GM19351 (cell line): ENCODE results near the gene HS6ST1.

Experiments
- ATAC-seq: cut with Tn5 transposase; IDR thresholded peaks from one replicate; pipeline ENCODE4 v1.9.1; 2021; ENCODE audit warnings: mild to moderate bottlenecking, moderate library complexity; ENCODE audit not compliant: unreplicated experiment

The HS6ST1 gene, protein sequence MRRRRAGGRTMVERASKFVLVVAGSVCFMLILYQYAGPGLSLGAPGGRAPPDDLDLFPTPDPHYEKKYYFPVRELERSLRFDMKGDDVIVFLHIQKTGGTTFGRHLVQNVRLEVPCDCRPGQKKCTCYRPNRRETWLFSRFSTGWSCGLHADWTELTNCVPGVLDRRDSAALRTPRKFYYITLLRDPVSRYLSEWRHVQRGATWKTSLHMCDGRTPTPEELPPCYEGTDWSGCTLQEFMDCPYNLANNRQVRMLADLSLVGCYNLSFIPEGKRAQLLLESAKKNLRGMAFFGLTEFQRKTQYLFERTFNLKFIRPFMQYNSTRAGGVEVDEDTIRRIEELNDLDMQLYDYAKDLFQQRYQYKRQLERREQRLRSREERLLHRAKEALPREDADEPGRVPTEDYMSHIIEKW

GRCh38 chr2:128318776-128319464 lies at the start of gene HS6ST1:
Gene HS6ST1, minus strand, starts transcription at chr2:128318868. Its CDS starts 305 bp downstream, at chr2:128318563.
- ATAC-seq, result peak; percentile 64

DNA sequence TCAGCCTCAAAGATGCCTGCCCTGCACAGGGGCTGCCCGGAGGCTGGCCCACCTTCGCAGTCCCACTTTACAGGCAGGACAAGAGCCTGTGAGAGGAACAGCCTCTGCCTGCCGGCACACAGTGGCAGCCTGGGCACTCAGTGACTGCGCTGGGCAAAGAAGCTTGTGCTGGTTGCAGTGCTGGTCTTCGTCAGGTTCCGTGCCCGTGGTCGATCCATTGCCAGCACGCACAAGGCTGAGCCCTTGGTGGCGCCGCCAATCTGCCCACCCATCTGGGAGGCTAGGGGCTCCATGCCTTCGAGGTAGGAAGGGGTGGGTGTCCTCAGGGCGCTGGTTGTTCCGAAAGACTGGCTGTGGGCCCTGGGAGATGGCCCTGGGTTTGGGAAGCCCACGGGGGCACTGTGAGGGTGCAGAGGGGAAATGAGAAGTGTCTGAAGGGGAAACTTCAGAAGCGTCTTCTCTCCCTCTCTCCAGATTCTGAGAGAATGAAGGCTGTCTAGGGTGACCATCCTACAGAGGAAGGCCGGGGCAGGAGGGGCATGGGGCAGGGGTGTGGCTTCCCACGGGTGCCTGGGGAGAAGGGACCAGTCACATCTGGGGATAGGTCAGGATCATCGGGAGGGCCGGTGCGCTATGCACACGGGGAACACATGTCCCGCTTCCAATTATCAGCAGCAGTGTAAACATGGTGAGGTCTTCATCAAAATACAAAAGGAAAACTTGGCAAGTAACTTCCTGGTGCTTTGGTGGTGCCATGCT lies 49.1 kb upstream of the HS6ST1 start:
- ATAC-seq, result no peak

GRCh38 chr2:128366713-128367511 lies 48.2 kb upstream of the HS6ST1 start:
- ATAC-seq, result no peak

- no peak for ATAC-seq
These were observed 46.7 kb upstream of the HS6ST1 start for GRCh38 chr2:128365217-128365905.

DNA sequence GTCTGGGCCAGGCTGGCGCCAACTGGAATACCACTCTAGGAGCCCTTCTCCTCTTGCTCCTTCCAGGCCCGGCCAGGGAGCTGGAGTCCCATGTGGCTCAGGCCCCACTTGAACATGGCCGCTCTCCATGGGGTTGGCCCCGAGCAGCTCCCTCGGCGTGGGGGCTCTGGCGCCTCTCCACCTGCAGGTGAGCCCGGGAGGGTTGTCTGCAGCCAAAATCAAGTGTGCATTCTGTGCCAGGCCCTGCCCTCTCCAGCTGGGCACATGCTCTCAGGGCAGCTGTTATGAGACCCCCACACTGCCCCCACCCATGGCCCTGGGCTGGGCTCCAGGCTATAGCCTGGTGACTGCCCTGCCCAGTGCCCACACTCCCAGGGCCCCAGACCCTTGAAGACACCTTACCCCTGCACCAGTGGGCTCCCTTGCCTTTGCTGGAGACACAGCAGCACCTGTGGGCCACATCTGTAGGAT lies 45.8 kb upstream of the HS6ST1 start:
- no peak for ATAC-seq

- no peak for ATAC-seq
These were observed 45.3 kb upstream of the HS6ST1 start for GRCh38 chr2:128363934-128364361.

- ATAC-seq, result no peak
These were observed 44.2 kb upstream of the HS6ST1 start for GRCh38 chr2:128362889-128363228.

- no peak for ATAC-seq
These were observed 43.7 kb upstream of the HS6ST1 start for GRCh38 chr2:128362176-128362888.

DNA sequence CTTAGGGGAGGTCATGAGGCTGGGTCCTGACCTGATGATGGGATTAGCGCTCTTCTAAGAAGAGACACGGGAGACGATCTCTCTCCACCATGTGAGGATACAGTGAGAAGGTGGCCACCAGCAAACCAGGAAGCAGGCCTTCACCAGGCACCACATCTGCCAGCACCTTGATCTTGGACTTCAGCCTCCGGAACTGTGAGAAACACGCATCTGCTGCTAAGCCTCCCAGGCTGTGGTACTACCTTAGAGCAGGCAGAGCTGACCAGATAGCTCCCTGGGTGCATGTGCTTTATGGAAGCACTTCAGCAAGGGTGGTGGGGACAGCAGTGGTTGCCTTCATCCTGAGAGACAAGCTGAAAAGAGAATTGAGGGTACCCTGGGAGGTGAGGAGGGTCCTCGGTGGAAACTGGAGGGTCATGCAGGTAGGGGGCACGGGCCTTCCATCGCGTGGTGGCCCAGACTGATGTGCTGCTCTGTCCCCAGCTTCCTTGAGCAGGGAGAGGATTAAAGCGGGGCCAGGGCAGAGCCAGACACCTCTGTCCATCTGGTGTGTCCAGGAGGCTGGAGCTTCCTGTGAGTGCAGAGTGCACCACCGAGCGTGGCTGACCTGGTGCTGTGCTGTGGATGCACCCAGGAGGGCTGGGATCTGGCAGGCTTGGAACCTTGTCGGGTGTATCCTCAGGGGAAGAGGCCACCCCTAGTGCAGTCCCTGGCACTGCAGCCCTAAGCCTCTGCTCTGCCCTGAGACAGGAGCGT lies 42.9 kb upstream of the HS6ST1 start:
- no peak for ATAC-seq

DNA sequence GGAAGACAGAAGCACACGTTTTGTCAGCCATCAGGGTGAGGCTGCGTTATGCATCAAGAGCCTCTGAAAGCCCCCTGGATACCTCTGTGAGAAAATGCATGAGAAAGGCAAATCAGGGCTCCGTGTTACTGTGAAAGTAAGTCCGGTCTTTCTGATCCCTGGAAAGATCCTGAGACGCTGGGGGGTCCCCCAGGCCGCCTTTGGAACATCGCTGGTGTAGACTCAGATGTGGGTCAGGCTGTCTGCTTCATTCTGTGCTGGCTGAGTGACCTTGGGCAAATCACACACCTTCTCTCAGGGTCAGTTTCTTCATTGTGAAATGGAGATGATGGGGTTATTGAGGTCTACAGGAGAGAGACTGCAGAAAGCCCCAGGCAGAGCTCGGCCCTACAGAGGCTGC lies 42.0 kb upstream of the HS6ST1 start:
- ATAC-seq, result no peak

GRCh38 chr2:128359841-128360240 lies 41.2 kb upstream of the HS6ST1 start:
- ATAC-seq, result no peak

GRCh38 chr2:128358941-128359731 lies 40.5 kb upstream of the HS6ST1 start:
- no peak for ATAC-seq

- no peak for ATAC-seq
These were observed 39.1 kb upstream of the HS6ST1 start for GRCh38 chr2:128357506-128358370.

GRCh38 chr2:128356127-128356526 lies 37.5 kb upstream of the HS6ST1 start:
- no peak for ATAC-seq

DNA sequence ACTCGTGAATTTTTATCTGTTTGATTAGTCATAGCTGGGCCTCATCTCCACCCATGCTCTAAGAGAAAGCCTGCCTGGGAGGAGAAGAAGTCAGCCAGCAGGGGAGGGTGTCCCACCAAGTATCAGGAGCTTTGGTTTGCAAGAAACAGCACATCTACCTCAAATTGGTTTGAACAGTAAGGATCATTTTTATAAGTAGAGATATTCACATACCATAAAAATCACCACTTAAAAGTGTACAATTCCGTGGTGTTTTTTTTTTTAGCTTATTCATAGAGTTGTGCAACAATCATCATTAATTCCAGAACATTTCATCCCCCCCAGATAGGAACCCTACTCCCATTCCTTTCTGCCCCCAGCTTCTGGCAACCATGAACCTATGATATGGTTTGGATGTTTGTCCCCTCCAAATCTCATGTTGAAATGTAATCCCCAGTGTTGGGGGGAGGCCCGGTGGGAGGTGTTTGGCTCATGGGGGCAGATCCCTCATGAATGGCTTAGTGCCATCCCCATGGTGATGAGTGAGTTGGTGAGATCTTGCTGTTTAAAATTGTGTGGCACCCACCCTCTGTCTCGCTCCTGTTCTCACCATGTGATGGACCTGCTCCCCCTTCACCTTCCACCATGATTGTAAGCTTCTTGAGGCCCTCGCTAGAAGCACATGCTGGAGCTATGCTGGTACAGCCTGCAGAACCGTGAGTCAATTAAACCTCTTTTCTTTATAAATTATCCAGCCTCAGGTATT lies 36.2 kb upstream of the HS6ST1 start:
- no peak for ATAC-seq

DNA sequence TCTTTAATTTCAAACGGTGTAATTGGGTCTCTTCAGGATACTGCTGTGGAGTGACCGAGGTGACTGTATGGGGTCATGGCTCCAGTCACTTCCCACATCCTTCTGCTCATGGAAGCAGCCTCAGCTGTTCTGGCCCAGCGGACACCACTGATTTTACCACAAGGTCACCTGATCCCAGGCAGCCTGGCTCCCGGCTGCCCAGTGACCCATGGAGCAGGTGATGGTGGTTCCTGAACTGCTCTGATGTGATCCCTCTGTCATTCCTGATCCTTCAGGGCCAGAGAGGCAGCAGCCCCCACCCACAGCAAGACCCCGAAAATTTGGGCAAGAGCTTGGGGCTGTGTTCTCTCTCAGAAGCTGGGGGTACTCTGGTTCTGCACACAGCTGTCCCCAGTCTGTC lies 35.5 kb upstream of the HS6ST1 start:
- ATAC-seq, result no peak
